OCI-LY7 (cell line): ENCODE measurements around the gene PIAS4.

Source experiments
- CTCF ChIP-seq: fragments of 200-600 bp; sonication (generic); conservative IDR thresholded peaks from 2 replicates; pipeline ENCODE4 v1.5.1; 2014; ENCODE audit warnings: mild to moderate bottlenecking, antibody characterized with exemption, low read length, moderate library complexity, mixed read lengths
- EZH2phosphoT487 ChIP-seq: fragments of 200-600 bp; sonication (generic); IDR thresholded peaks from 2 replicates; pipeline ENCODE4 v1.6.1; 2018; ENCODE audit warnings: low read depth, borderline replicate concordance, mild to moderate bottlenecking, mixed run types, antibody characterized with exemption, low read length, moderate library complexity, mixed read lengths

GRCh38 chr19:3981373-3981735 lies 26.2 kb upstream of the PIAS4 start:
- TF ChIP-seq CTCF (no peak), EZH2phosphoT487 (no peak)
